GM04503 (cell line): ENCODE measurements around the gene NSUN2.
"Not testable (repeated sequence)": the region's sequence is repeated elsewhere in the genome, so short reads cannot be mapped to it uniquely, and the experiment has no call there.

Experiments used
- DNase-seq: peaks from one replicate; pipeline ENCODE4 v3.0.0-alpha.2; 2012; ENCODE audit warnings: low read depth

NSUN2 gene

GRCh38 chr5:6582507-6583048 is 50.3 kb downstream of the NSUN2 start:
- DNase-seq = no peak

- no peak for DNase-seq
Observed at GRCh38 chr5:6581559-6582426, 51.1 kb downstream of the NSUN2 start.

GRCh38 chr5:6581090-6581489 is 51.8 kb downstream of the NSUN2 start:
- DNase-seq = no peak

- DNase-seq = no peak
Observed at GRCh38 chr5:6579535-6579934, 53.3 kb downstream of the NSUN2 start.

GRCh38 chr5:6578676-6579343 is 54.0 kb downstream of the NSUN2 start:
- DNase-seq = no peak

GRCh38 chr5:6576861-6577501 is 55.9 kb downstream of the NSUN2 start:
- DNase-seq = no peak

- no peak for DNase-seq
Observed at GRCh38 chr5:6574537-6575245, 58.2 kb downstream of the NSUN2 start.

GRCh38 chr5:6574111-6574510 is 58.7 kb downstream of the NSUN2 start:
- DNase-seq = no peak

GRCh38 chr5:6573651-6574101 is 59.2 kb downstream of the NSUN2 start:
- DNase-seq = no peak

GRCh38 chr5:6572825-6573380 is 59.9 kb downstream of the NSUN2 start:
- DNase-seq = no peak

GRCh38 chr5:6572086-6572824 is 60.6 kb downstream of the NSUN2 start:
- DNase-seq = no peak

GRCh38 chr5:6571607-6572006 is 61.2 kb downstream of the NSUN2 start:
- DNase-seq = not testable (repeated sequence)

GRCh38 chr5:6570530-6570929 is 62.3 kb downstream of the NSUN2 start:
- DNase-seq = no peak

- no peak for DNase-seq
Observed at GRCh38 chr5:6568889-6569288, 64.0 kb downstream of the NSUN2 start.

GRCh38 chr5:6568383-6568782 is 64.5 kb downstream of the NSUN2 start:
- DNase-seq = no peak

- DNase-seq = no peak
Observed at GRCh38 chr5:6567835-6568234, 65.0 kb downstream of the NSUN2 start.

GRCh38 chr5:6567068-6567467 is 65.8 kb downstream of the NSUN2 start:
- DNase-seq = no peak

- DNase-seq = no peak
Observed at GRCh38 chr5:6565492-6565891, 67.4 kb downstream of the NSUN2 start.

- no peak for DNase-seq
Observed at GRCh38 chr5:6557807-6558575, 74.9 kb downstream of the NSUN2 start.

GRCh38 chr5:6556802-6557102 is 76.1 kb downstream of the NSUN2 start:
- no peak for DNase-seq
